ENCODE results near the gene KCNN1.
"Not testable (repeated sequence)": the region's sequence is repeated elsewhere in the genome, so short reads cannot be mapped to it uniquely, and the experiment has no call there.

The KCNN1 gene

DNA sequence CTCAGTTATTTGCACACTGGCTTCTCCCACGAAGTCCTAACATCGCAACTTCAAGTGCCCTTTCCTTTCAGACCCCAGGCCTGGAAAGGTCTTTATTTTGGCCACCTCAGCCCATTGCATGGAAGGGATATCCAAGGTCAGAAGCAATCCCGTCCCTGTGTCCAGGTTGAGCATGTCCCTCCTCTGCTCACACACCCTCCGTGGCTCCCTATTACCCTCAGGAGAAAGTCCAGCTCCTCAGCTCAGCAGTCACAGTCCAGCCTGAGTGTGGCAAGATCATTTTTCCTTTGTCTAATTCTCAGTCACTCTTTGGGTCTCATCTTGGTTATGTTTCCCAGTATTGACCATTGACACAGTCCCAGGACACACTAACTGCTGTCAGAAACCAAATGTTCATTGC lies 60.2 kb downstream of the KCNN1 start:
- no peak for DNase-seq (ENCODE audit: low read depth in 2 of 2)

GRCh38 chr19:18029617-18030338 lies 62.9 kb downstream of the KCNN1 start:
- no peak for DNase-seq (ENCODE audit: low read depth in 2 of 2)

GRCh38 chr19:18031401-18031800 lies 64.5 kb downstream of the KCNN1 start:
- not testable (repeated sequence) for DNase-seq (ENCODE audit: low read depth in 2 of 2)

- not testable (repeated sequence) for DNase-seq (ENCODE audit: low read depth in 2 of 2)
Observed at GRCh38 chr19:18032102-18032501, 65.2 kb downstream of the KCNN1 start.

DNA sequence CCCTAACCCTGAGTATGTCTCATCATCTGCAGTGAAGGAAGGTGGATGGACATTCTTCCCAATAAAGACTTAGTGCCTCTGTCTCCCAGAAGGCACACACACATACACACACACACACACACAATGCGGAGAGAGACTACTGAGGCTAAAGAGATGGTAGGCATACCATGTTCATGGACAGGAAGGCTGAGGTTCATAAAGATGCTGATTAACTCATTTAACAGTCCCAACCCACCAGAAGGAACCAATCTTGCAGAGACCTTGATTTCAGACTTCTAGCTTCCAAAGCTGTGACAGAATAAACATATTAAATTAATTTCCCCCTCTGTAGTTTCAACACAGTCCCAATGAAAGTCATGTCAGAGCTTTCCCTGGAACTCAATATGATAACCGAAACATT lies 74.1 kb downstream of the KCNN1 start:
- no peak for DNase-seq (ENCODE audit: low read depth in 2 of 2)

GRCh38 chr19:18043676-18044075 lies 76.8 kb downstream of the KCNN1 start:
- DNase-seq (ENCODE audit: low read depth in 2 of 2): no peak

GRCh38 chr19:18044825-18045304 lies 78.0 kb downstream of the KCNN1 start:
- peak; percentile 74 to 86 for DNase-seq (ENCODE audit: low read depth in 2 of 2)

- DNase-seq (ENCODE audit: low read depth in 2 of 2): no peak
Observed at GRCh38 chr19:18045307-18046050, 78.6 kb downstream of the KCNN1 start.

- DNase-seq (ENCODE audit: low read depth in 2 of 2): no peak
Observed at GRCh38 chr19:18046059-18046718, 79.3 kb downstream of the KCNN1 start.

- no peak for DNase-seq (ENCODE audit: low read depth in 2 of 2)
Observed at GRCh38 chr19:18049385-18049784, 82.5 kb downstream of the KCNN1 start.

Data from stimulated activated CD4-positive, alpha-beta T cell treated with anti-CD3 and anti-CD28 coated beads, Interleukin-12 subunit alpha, Interleukin-12 subunit beta, amount 100 ng/mL, for 24 hours (primary cell).